DMS53 (cell line): ENCODE data around the gene NFIC.
"Not testable (repeated sequence)": the region's sequence is repeated elsewhere in the genome, so short reads cannot be mapped to it uniquely, and the experiment has no call there.

Experiments
- DNase-seq: peaks from one replicate; lab custom pipeline; 2025; lab: John Stamatoyannopoulos, UW

The NFIC gene

GRCh38 chr19:3374369-3375112 lies 8.2 kb downstream of the NFIC start:
- no peak for DNase-seq

GRCh38 chr19:3375221-3376090 lies 9.1 kb downstream of the NFIC start:
- DNase-seq, result no peak

GRCh38 chr19:3376091-3376455 lies 9.7 kb downstream of the NFIC start:
- DNase-seq, result not testable (repeated sequence)

- no peak for DNase-seq
Observed at GRCh38 chr19:3378352-3379150, 12.2 kb downstream of the NFIC start.

GRCh38 chr19:3380829-3381228 lies 14.4 kb downstream of the NFIC start:
- DNase-seq, result no peak

- DNase-seq, result no peak
Observed at GRCh38 chr19:3381701-3382372, 15.5 kb downstream of the NFIC start.

- DNase-seq, result no peak
Observed at GRCh38 chr19:3382460-3383100, 16.2 kb downstream of the NFIC start.

- no peak for DNase-seq
Observed at GRCh38 chr19:3383121-3383722, 16.8 kb downstream of the NFIC start.

GRCh38 chr19:3386447-3387234 lies 20.3 kb downstream of the NFIC start:
- DNase-seq, result no peak

GRCh38 chr19:3387645-3388589 lies 21.5 kb downstream of the NFIC start:
- peak; percentile 83 for DNase-seq

GRCh38 chr19:3389446-3389778 lies 23.0 kb downstream of the NFIC start:
- no peak for DNase-seq

GRCh38 chr19:3389876-3390371 lies 23.5 kb downstream of the NFIC start:
- no peak for DNase-seq

- not testable (repeated sequence) for DNase-seq
Observed at GRCh38 chr19:3391911-3392310, 25.5 kb downstream of the NFIC start.

GRCh38 chr19:3392480-3392879 lies 26.1 kb downstream of the NFIC start:
- no peak for DNase-seq

- no peak for DNase-seq
Observed at GRCh38 chr19:3396881-3397265, 30.5 kb downstream of the NFIC start.

GRCh38 chr19:3397266-3398022 lies 31.1 kb downstream of the NFIC start:
- no peak for DNase-seq

- no peak for DNase-seq
Observed at GRCh38 chr19:3398114-3398899, 31.9 kb downstream of the NFIC start.
